Prostate gland (tissue), 2 donors: ENCODE measurements around the gene GTPBP2. TPM values are rescaled to one million over a fixed set of nuclear protein-coding genes. Genes with fewer than 3 reads are reported as not detected.
"Not testable (repeated sequence)": the region's sequence is repeated elsewhere in the genome, so short reads cannot be mapped to it uniquely, and the experiment has no call there.

Experiments
- DNase-seq: peaks from one replicate; pipeline ENCODE4 v3.0.0-alpha.2; 2019; ENCODE audit warnings: low spot score
- H3K27ac ChIP-seq, 2 donors: fragments of 200-600 bp; sonication (generic); 2 replicates each; pipeline ENCODE4 v1.5.1; 2017 to 2019
- H3K27me3 ChIP-seq: fragments of 200-600 bp; sonication (generic); replicated peaks from 2 replicates; pipeline ENCODE4 v1.5.1; 2019; ENCODE audit not compliant: insufficient read depth
- H3K36me3 ChIP-seq, 2 donors: fragments of 200-600 bp; sonication (generic); 1 replicate in 1 of 2; 2 replicates in 1 of 2; pipeline versions ENCODE4 v1.5.1 to v1.8.1; 2017 to 2019
- H3K4me1 ChIP-seq: fragments of 200-600 bp; sonication (generic); replicated peaks from 2 replicates; pipeline ENCODE4 v1.5.1; 2019
- H3K4me3 ChIP-seq, 2 donors: fragments of 200-600 bp; sonication (generic); 2 replicates each; pipeline ENCODE4 v1.5.1; 2017 to 2019
- H3K9me3 ChIP-seq: fragments of 200-600 bp; sonication (generic); 2 replicates; pipeline ENCODE4 v1.5.1; 2017
- CTCF ChIP-seq, 4 experiments: fragments of 200-600 bp in 2 of 4; fragments of 450-650 bp in 2 of 4; sonication (generic) in 2 of 4; IDR thresholded peaks; 1 replicate in 3 of 4; 2 replicates in 1 of 4; pipeline ENCODE4 v1.5.1; 2016 to 2019; ENCODE audit warnings: antibody characterized with exemption in 4 of 4, mild to moderate bottlenecking in 2 of 4, moderate library complexity in 2 of 4
- POLR2A ChIP-seq: fragments of 450-650 bp; IDR thresholded peaks from one replicate; pipeline ENCODE4 v1.6.1; 2016; ENCODE audit warnings: antibody characterized with exemption, mild to moderate bottlenecking
- POLR2AphosphoS5 ChIP-seq: sonication (generic); formaldehyde crosslinking; IDR thresholded peaks from one replicate; pipeline ENCODE4 v1.6.1; 2017; ENCODE audit warnings: antibody characterized with exemption
- WGBS: methylation state at CpG from one replicate; pipeline ENCODE4 v1.1.5; 2018; 5-methylcytosine and 5-hydroxymethylcytosine counted together
- intact Hi-C: fragments of 100-400 bp; cut with DNase I; formaldehyde crosslinking; loops from one replicate; pipeline ENCODE4 v1.14.2; 2022
- total RNA-seq, 2 donors: library from RNA; depleted of rRNA; stranded (reverse); fragments of >200 nt; gene quantifications; one replicate each; pipeline ENCODE4 v1.1.0, GENCODE V29; 2016

The GTPBP2 gene
- total RNA-seq, 2 donors from 2014 or later, result 22.4 to 54.9 TPM

GRCh38 chr6:43667245-43668150, 38.4 kb upstream of the GTPBP2 start:
- 9% methylated on average over 16 of the region's 16 CpGs for WGBS
- H3K27ac ChIP-seq, result peak overlapping the region; percentile 33 to 73
- H3K9me3 ChIP-seq, result no peaks in the 10 kb centered on the region
- TF ChIP-seq POLR2A, result no peak
- peak; percentile 81 to 96 (median 91) for TF ChIP-seq CTCF (IDR thresholded peaks at IDR 0.05)
- peak; percentile 68 for TF ChIP-seq POLR2AphosphoS5
- intact Hi-C loops, result loop anchor here (2.0 to 5.0 kb wide), 2 partner anchors 100 to 411 kb away; no protein-coding TSS in a partner anchor
- H3K4me1 ChIP-seq, result peaks cover 15% of the 10 kb centered on the region
- H3K4me3 ChIP-seq, result no peak overlapping the region
- H3K27me3 ChIP-seq, result no peaks in the 10 kb centered on the region
- DNase-seq, result peak; percentile 77
- H3K36me3 ChIP-seq, result no peaks in the 10 kb centered on the region

GRCh38 chr6:43666196-43666920, 37.3 kb upstream of the GTPBP2 start:
- Histone ChIP-seq H3K27me3 (no peaks in the 10 kb centered on the region), H3K36me3 (no peaks in the 10 kb centered on the region), H3K9me3 (no peaks in the 10 kb centered on the region), H3K4me3 (no peak overlapping the region), H3K27ac (no peak overlapping the region), H3K4me1 (peaks cover 14% of the 10 kb centered on the region)
- no peak for DNase-seq
- intact Hi-C loops, result loop anchor here (5.0 kb wide), 1 partner anchor 101 kb away; no protein-coding TSS in a partner anchor
- WGBS, result 64% methylated on average over 13 of the region's 13 CpGs
- no peak for TF ChIP-seq POLR2AphosphoS5

GRCh38 chr6:43665376-43665775, 36.3 kb upstream of the GTPBP2 start:
- H3K9me3 ChIP-seq, result no peaks in the 10 kb centered on the region
- H3K27ac ChIP-seq, result no peak overlapping the region
- intact Hi-C loops, result loop anchor here (5.0 kb wide), 1 partner anchor 102 kb away; no protein-coding TSS in a partner anchor
- no peaks in the 10 kb centered on the region for H3K36me3 ChIP-seq
- no peak for DNase-seq
- H3K27me3 ChIP-seq, result no peaks in the 10 kb centered on the region
- peaks cover 13% of the 10 kb centered on the region for H3K4me1 ChIP-seq
- WGBS, result 86% methylated on average over 1 of the region's 1 CpG
- no peak overlapping the region for H3K4me3 ChIP-seq
- no peak for TF ChIP-seq POLR2A
- TF ChIP-seq POLR2AphosphoS5, result no peak
- TF ChIP-seq CTCF (IDR thresholded peaks at IDR 0.05), result no peak

- WGBS, result 94% methylated on average over 5 of the region's 5 CpGs
- H3K27me3 ChIP-seq, H3K27ac ChIP-seq, H3K4me3 ChIP-seq, H3K4me1 ChIP-seq, DNase-seq, intact Hi-C loops, H3K36me3 ChIP-seq, H3K9me3 ChIP-seq: not testable (repeated sequence)
These were observed 33.9 kb upstream of the GTPBP2 start for GRCh38 chr6:43662948-43663347.

- intact Hi-C loops, result no loop called here
- no peak for DNase-seq
- Histone ChIP-seq H3K4me1 (no peaks in the 10 kb centered on the region), H3K27me3 (no peaks in the 10 kb centered on the region), H3K9me3 (no peaks in the 10 kb centered on the region), H3K27ac (no peak overlapping the region), H3K36me3 (no peaks in the 10 kb centered on the region), H3K4me3 (no peak overlapping the region)
- 92% methylated on average over 9 of the region's 9 CpGs for WGBS
- TF ChIP-seq POLR2A (no peak), POLR2AphosphoS5 (no peak), CTCF (IDR thresholded peaks at IDR 0.05) (no peak)
These were observed 29.1 kb upstream of the GTPBP2 start for GRCh38 chr6:43658161-43658560.
